Measurements from ENCODE around the gene SEMA6C.
"Not testable (repeated sequence)": the region's sequence is repeated elsewhere in the genome, so short reads cannot be mapped to it uniquely, and the experiment has no call there.

The SEMA6C gene

GRCh38 chr1:151128800-151129199 lies 17.6 kb downstream of the SEMA6C start:
- DNase-seq = peak; percentile 26

DNA sequence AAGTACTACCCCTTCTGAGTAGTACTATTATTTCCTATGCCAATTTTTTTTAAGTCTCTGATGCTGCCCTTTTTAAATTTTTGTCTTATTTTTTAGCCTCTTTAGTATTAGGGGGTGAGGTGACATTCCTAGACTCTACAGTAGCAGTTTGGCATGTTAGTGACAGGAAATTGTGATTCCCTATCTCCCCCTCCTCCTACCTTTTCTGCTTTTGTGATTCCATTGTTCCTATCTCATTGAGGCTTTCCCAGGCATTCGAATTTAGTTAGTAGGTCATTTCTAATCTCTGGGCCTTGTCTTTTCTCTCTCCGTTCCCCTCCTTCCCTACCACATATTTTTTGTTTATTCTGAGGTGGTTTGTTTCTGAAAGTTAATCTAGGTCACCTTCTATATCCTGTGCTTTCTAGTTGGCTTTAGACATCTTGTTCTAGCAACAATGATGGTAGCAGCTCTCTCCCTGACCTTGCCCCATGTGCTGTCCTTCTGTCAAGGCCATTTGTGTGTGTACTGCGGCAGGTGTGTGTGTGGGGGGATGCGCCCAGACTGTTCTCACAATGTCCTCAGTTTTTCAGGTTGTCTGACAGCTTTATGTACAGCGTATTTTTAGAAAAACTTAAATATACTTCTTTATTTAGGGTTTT lies 21.5 kb downstream of the SEMA6C start:
- peak; percentile 21 for DNase-seq

DNA sequence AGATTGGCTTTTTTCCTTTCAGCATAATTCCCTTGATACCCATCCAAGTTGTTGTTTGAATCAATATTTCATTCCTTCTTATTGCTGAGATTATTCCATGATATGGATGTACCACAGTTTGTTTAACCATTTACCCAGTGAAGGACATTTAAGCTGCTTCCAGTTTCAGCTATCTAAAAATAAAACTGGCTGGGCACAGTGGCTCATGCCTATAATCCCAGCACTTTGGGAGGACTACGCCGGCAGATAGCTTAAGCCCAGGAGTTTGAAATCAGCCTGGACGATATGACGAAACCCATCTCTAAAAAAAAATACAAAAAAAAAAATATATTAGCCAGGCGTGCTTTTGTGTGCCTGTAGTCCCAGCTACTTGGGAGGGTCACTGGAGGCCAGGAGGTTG lies 32.6 kb downstream of the SEMA6C start:
- DNase-seq = no peak

- no peak for DNase-seq
Observed at GRCh38 chr1:151108331-151108730, 38.1 kb downstream of the SEMA6C start.

- DNase-seq = no peak
Observed at GRCh38 chr1:151106894-151107293, 39.5 kb downstream of the SEMA6C start.

DNA sequence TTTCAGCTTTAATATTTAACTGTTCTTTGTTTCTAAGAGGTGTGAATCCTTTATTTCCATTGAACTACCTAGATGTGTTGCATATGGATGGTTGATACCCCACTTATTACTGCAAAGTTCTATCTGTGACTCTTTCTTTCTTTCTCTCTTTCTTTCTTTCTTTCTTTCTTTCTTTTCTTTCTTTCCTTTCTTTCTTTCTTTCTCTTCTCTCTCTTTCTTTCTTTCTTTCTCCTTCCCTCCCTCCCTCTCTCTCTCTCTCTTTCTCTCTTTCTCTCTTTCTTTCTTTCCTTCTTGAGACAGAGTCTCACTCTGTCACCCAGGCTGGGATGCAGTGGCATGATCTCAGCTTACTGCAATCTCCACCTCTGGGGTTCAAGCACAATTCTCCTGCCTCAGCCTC lies 41.8 kb downstream of the SEMA6C start:
- no peak for DNase-seq

- no peak for DNase-seq
Observed at GRCh38 chr1:151098126-151098525, 48.3 kb downstream of the SEMA6C start.

DNA sequence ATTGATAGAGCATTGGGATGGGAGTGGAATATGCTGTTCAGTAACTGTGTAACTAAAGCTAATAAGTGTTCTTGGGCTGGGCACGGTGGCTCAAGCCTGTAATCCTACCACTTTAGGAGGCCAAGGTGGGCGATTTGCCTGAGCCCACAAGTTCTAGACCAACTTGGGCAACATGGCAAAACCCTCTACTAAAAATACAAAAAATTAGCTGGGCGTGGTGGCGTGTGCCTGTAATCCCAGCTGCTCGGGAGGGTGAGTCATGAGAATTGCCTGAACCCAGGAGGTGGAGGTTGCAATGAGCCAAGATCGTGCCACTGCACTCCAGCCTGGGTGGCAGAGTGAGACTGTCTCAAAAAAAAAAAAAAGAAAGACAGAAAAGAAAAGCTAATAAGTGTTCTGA lies 49.0 kb downstream of the SEMA6C start:
- DNase-seq = not testable (repeated sequence)

GRCh38 chr1:151085953-151086559 lies 60.4 kb downstream of the SEMA6C start:
- DNase-seq = no peak
